ENCODE results near the gene GAS7.

GAS7 gene

DNA sequence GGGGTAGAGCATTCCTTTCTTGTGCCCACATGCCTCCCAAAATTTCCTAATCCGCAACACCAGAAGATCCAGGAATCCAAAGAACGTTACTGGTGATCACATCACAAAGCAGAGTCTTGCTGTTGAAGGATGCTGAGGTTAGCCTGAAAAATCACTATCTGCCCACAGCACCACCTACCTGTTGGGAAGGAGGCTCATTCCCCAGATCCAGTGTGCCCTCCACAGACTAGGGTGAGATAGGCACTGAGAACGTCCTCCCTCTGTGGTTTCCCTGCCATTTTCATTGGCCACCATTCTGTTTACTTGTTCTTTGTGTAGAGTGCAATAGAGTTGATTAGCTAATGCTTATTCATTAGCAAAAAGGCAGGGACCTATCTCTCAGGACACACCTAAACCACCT lies 323.7 kb downstream of the GAS7 start:
- no peak for DNase-seq (ENCODE audit: low read depth in 1 of 2, low spot score in 1 of 2)
- TF ChIP-seq POLR2AphosphoS5 (IDR thresholded peaks at IDR 0.05; ENCODE audit: low read depth) = no peak
- TF ChIP-seq, protein P1, sequence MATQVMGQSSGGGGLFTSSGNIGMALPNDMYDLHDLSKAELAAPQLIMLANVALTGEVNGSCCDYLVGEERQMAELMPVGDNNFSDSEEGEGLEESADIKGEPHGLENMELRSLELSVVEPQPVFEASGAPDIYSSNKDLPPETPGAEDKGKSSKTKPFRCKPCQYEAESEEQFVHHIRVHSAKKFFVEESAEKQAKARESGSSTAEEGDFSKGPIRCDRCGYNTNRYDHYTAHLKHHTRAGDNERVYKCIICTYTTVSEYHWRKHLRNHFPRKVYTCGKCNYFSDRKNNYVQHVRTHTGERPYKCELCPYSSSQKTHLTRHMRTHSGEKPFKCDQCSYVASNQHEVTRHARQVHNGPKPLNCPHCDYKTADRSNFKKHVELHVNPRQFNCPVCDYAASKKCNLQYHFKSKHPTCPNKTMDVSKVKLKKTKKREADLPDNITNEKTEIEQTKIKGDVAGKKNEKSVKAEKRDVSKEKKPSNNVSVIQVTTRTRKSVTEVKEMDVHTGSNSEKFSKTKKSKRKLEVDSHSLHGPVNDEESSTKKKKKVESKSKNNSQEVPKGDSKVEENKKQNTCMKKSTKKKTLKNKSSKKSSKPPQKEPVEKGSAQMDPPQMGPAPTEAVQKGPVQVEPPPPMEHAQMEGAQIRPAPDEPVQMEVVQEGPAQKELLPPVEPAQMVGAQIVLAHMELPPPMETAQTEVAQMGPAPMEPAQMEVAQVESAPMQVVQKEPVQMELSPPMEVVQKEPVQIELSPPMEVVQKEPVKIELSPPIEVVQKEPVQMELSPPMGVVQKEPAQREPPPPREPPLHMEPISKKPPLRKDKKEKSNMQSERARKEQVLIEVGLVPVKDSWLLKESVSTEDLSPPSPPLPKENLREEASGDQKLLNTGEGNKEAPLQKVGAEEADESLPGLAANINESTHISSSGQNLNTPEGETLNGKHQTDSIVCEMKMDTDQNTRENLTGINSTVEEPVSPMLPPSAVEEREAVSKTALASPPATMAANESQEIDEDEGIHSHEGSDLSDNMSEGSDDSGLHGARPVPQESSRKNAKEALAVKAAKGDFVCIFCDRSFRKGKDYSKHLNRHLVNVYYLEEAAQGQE (IDR thresholded peaks at IDR 0.05; ENCODE audit: insufficient replicate concordance, low read depth) = no peak
- no peak for TF ChIP-seq SPI1 (IDR thresholded peaks at IDR 0.05; ENCODE audit: borderline replicate concordance, low read depth)
- TF ChIP-seq GABPA (IDR thresholded peaks at IDR 0.05; ENCODE audit: low read depth) = no peak
- TF ChIP-seq, protein P2, sequence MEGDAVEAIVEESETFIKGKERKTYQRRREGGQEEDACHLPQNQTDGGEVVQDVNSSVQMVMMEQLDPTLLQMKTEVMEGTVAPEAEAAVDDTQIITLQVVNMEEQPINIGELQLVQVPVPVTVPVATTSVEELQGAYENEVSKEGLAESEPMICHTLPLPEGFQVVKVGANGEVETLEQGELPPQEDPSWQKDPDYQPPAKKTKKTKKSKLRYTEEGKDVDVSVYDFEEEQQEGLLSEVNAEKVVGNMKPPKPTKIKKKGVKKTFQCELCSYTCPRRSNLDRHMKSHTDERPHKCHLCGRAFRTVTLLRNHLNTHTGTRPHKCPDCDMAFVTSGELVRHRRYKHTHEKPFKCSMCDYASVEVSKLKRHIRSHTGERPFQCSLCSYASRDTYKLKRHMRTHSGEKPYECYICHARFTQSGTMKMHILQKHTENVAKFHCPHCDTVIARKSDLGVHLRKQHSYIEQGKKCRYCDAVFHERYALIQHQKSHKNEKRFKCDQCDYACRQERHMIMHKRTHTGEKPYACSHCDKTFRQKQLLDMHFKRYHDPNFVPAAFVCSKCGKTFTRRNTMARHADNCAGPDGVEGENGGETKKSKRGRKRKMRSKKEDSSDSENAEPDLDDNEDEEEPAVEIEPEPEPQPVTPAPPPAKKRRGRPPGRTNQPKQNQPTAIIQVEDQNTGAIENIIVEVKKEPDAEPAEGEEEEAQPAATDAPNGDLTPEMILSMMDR (IDR thresholded peaks at IDR 0.05; ENCODE audit: insufficient read depth, low read length) = no peak
- Histone ChIP-seq H3K27ac (replicated peaks) (no peak overlapping the region), H3K27me3 (ENCODE audit: insufficient read depth, poor library complexity, severe bottlenecking) (no peaks in the 10 kb centered on the region), H3K4me3 (replicated peaks; ENCODE audit: insufficient read depth, low read length) (no peak overlapping the region)

DNA sequence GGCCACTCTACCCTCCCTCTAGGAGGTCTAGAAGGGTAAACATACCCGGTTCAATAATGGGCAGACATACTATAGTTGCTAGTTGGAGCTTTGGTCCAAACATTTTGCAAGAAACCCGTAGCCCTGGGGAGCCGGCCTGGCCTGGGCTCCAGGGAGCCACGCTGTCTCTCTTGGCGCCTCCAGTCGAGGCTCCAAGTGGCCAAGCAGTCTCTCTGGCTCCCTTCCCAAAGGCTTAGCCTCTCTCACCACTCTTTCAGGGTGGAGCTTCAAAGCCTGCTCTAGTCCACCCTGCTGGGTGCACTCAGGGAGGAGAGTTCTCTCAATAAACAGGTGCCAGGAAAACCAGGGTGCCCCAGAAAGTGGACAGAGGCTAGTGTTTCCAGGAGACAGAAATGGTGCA lies 325.6 kb downstream of the GAS7 start:
- TF ChIP-seq SPI1 (IDR thresholded peaks at IDR 0.05; ENCODE audit: borderline replicate concordance, low read depth) = no peak
- H3K4me3 ChIP-seq (replicated peaks; ENCODE audit: insufficient read depth, low read length) = no peak overlapping the region
- no peaks in the 10 kb centered on the region for H3K27me3 ChIP-seq (ENCODE audit: insufficient read depth, poor library complexity, severe bottlenecking)
- no peak for DNase-seq (ENCODE audit: low read depth in 1 of 2, low spot score in 1 of 2)
- H3K27ac ChIP-seq (replicated peaks) = no peak overlapping the region

DNA sequence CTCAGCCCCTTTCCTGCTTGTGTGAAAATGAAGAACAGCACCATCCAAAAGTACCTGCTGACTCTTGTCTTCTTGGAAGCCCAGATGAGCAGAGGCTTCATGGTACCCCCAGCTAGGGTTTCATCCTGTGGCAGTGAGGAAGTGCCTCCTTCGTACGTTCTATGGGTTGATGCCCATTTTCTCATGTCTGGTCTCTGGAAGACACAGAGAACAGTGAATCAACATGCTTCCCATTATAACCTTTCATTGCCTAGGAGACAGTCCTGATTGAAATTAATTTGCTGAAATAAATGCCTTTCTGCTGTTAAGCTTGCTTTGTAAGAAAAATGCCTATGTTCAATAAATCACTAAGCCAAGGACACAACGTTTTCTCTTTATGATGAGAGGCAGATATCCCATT lies 329.9 kb downstream of the GAS7 start:
- TF ChIP-seq, protein P1 (IDR thresholded peaks at IDR 0.05; ENCODE audit: insufficient replicate concordance, low read depth) = no peak
- no peak for TF ChIP-seq SPI1 (IDR thresholded peaks at IDR 0.05; ENCODE audit: borderline replicate concordance, low read depth)
- no peak for TF ChIP-seq GABPA (IDR thresholded peaks at IDR 0.05; ENCODE audit: low read depth)
- no peak for TF ChIP-seq POLR2AphosphoS5 (IDR thresholded peaks at IDR 0.05; ENCODE audit: low read depth)
- TF ChIP-seq, protein P2 (IDR thresholded peaks at IDR 0.05; ENCODE audit: insufficient read depth, low read length) = no peak
- no peaks in the 10 kb centered on the region for H3K27me3 ChIP-seq (ENCODE audit: insufficient read depth, poor library complexity, severe bottlenecking)
- H3K27ac ChIP-seq (replicated peaks) = no peak overlapping the region
- no peak overlapping the region for H3K4me3 ChIP-seq (replicated peaks; ENCODE audit: insufficient read depth, low read length)
- DNase-seq (ENCODE audit: low read depth in 1 of 2, low spot score in 1 of 2) = no peak

DNA sequence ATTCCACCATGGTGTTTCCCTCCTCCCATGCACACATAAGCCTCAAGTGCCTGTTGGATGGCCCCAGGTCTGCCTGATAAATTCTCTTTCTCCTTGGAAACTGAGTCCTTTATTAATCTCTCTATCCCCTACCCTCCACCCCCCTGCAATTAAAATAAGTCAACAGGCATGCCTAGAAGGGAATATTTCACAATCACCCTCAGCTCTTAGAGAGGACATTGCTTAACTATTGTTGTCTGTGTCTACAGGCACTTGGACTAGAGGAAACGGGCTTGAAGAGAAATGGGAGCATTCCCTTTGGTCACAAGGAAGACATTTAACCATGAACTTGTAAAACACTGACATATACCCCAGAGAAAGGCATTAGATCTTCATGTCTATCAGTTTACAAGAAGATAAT lies 332.8 kb downstream of the GAS7 start:
- TF ChIP-seq SPI1 (IDR thresholded peaks at IDR 0.05; ENCODE audit: borderline replicate concordance, low read depth) (no peak), GABPA (IDR thresholded peaks at IDR 0.05; ENCODE audit: low read depth) (no peak), POLR2AphosphoS5 (IDR thresholded peaks at IDR 0.05; ENCODE audit: low read depth) (no peak)
- TF ChIP-seq, protein P2 (IDR thresholded peaks at IDR 0.05; ENCODE audit: insufficient read depth, low read length) = no peak
- TF ChIP-seq, protein P1 (IDR thresholded peaks at IDR 0.05; ENCODE audit: insufficient replicate concordance, low read depth) = no peak
- Histone ChIP-seq H3K27me3 (ENCODE audit: insufficient read depth, poor library complexity, severe bottlenecking) (no peaks in the 10 kb centered on the region), H3K27ac (replicated peaks) (no peak overlapping the region), H3K4me3 (replicated peaks; ENCODE audit: insufficient read depth, low read length) (no peak overlapping the region)
- peak in 1 of 2 experiments; percentile 15 for DNase-seq (ENCODE audit: low read depth in 1 of 2, low spot score in 1 of 2)
